Measurements from ENCODE around the gene SLC22A23. TPM values are rescaled to one million over a fixed set of nuclear protein-coding genes. Genes with fewer than 3 reads are reported as not detected.

Gene SLC22A23
- total and polyA plus RNA-seq, 8 donors, result 4.9 to 27.9 (median 14.2) TPM

GRCh38 chr6:3265671-3266070 is 191.2 kb downstream of the SLC22A23 start:
- 67 to 71% methylated on average over 9 of the region's 9 CpGs for WGBS, 2 donors
- Histone ChIP-seq H3K27me3 (no peaks in the 10 kb centered on the region), H3K4me3 (no peak overlapping the region), H3K36me3 (peaks cover 0 to 16% (median 5%) of the 10 kb centered on the region in 3 donors), H3K4me1 (peaks cover 0 to 10% (median 2%) of the 10 kb centered on the region in 3 donors), H3K9me3 (no peaks in the 10 kb centered on the region), H3K27ac (no peak overlapping the region)
- TF ChIP-seq CTCF (IDR thresholded peaks at IDR 0.05), result no peak
- no peak for DNase-seq
- ATAC-seq, result no peak
- intact Hi-C loops (cut with DNase I), result no loop called here
- no peak for FAIRE-seq

- H3K4me3 ChIP-seq, result no peak overlapping the region
- H3K4me1 ChIP-seq, result peaks cover 0 to 16% (median 7%) of the 10 kb centered on the region in 3 donors
- no peak overlapping the region for H3K27ac ChIP-seq
- TF ChIP-seq CTCF (IDR thresholded peaks at IDR 0.05), result no peak
- WGBS, 2 donors, result 63 to 72% methylated on average over 3 of the region's 3 CpGs
- FAIRE-seq (no peak), ATAC-seq (no peak), DNase-seq (no peak)
- H3K9me3 ChIP-seq, result no peaks in the 10 kb centered on the region
- no peaks in the 10 kb centered on the region for H3K27me3 ChIP-seq
- intact Hi-C loops (cut with DNase I), result no loop called here
- peaks cover 0 to 12% (median 5%) of the 10 kb centered on the region in 3 donors for H3K36me3 ChIP-seq
Observed at GRCh38 chr6:3264356-3264755, 192.5 kb downstream of the SLC22A23 start.

- WGBS, 2 donors, result 57 to 64% methylated on average over 6 of the region's 6 CpGs
- ATAC-seq, result no peak
- Histone ChIP-seq H3K4me1 (peaks cover 0 to 16% (median 7%) of the 10 kb centered on the region in 3 donors), H3K36me3 (peaks cover 0 to 6% (median 5%) of the 10 kb centered on the region in 3 donors), H3K27ac (no peak overlapping the region), H3K27me3 (no peaks in the 10 kb centered on the region), H3K9me3 (no peaks in the 10 kb centered on the region), H3K4me3 (no peak overlapping the region)
- intact Hi-C loops (cut with DNase I), result no loop called here
- TF ChIP-seq CTCF (IDR thresholded peaks at IDR 0.05), result no peak
- no peak for DNase-seq
- no peak for FAIRE-seq
Observed at GRCh38 chr6:3263096-3263495, 193.8 kb downstream of the SLC22A23 start.

- WGBS, 2 donors, result 55 to 63% methylated on average over 8 of the region's 8 CpGs
- H3K4me3 ChIP-seq, result no peak overlapping the region
- FAIRE-seq, result no peak
Observed at GRCh38 chr6:3261921-3262320, 194.9 kb downstream of the SLC22A23 start.

More at GRCh38 chr6:3261921-3262320, 194.9 kb downstream of the SLC22A23 start:
- DNase-seq (no peak), ATAC-seq (no peak)
- no peaks in the 10 kb centered on the region for H3K9me3 ChIP-seq
- H3K27ac ChIP-seq, result no peak overlapping the region
- no peaks in the 10 kb centered on the region for H3K27me3 ChIP-seq
- no peak for TF ChIP-seq CTCF (IDR thresholded peaks at IDR 0.05)
- H3K4me1 ChIP-seq, result peaks cover 0 to 16% (median 7%) of the 10 kb centered on the region in 3 donors
- intact Hi-C loops (cut with DNase I), result no loop called here
- H3K36me3 ChIP-seq, result peaks cover 0 to 6% (median 5%) of the 10 kb centered on the region in 3 donors
